ENCODE results near the gene PRSS23.

- TF ChIP-seq POLR2A (IDR thresholded peaks at IDR 0.05) (no peak), CTCF (IDR thresholded peaks at IDR 0.05) (no peak)
These were observed 4.4 kb upstream of the PRSS23 start for GRCh38 chr11:86795949-86796348.
